K562 (cell line): ENCODE results near the gene ID1. TPM values are rescaled to one million over a fixed set of nuclear protein-coding genes. Genes with fewer than 3 reads are reported as not detected.

Experiments
- ARID1B ChIP-seq: fragments of 450-650 bp; IDR thresholded peaks from 2 replicates; pipeline ENCODE4 v1.6.1; 2016; ENCODE audit warnings: antibody characterized with exemption, mild to moderate bottlenecking, inconsistent platforms
- ATF1 ChIP-seq, 2 experiments: fragments of 450-650 bp in 1 of 2; IDR thresholded peaks; 2 replicates each; pipeline ENCODE4 v1.6.1; 2016; ENCODE audit warnings: missing compliant biosample characterization in 1 of 2, missing genetic modification characterization in 1 of 2
- BMI1 ChIP-seq: fragments of 150-350 bp; IDR thresholded peaks from 2 replicates; pipeline ENCODE4 v1.6.1; 2014; ENCODE audit warnings: low read length
- EGR1 ChIP-seq: fragments of 450-650 bp; conservative IDR thresholded peaks from 2 replicates; pipeline ENCODE4 v1.6.1; 2017; ENCODE audit warnings: mild to moderate bottlenecking
- ESRRA ChIP-seq: fragments of 450-650 bp; IDR thresholded peaks from 2 replicates; pipeline ENCODE4 v1.6.1; 2014; ENCODE audit warnings: low read depth, mild to moderate bottlenecking, moderate library complexity, borderline replicate concordance
- HDAC3 ChIP-seq: fragments of 450-650 bp; IDR thresholded peaks from 2 replicates; pipeline ENCODE4 v1.6.1; 2018; ENCODE audit warnings: borderline replicate concordance, mild to moderate bottlenecking, moderate library complexity; ENCODE audit not compliant: partially characterized antibody
- HDGF ChIP-seq: fragments of 450-650 bp; IDR thresholded peaks from 2 replicates; pipeline ENCODE4 v1.6.1; 2016
- MAZ ChIP-seq, 2 experiments: fragments of 450-650 bp in 1 of 2; sonication (generic) in 1 of 2; formaldehyde crosslinking; IDR thresholded peaks in 1 of 2; conservative IDR thresholded peaks in 1 of 2; 2 replicates each; pipeline versions ENCODE4 v1.4.0 to v1.5.0; 2020; ENCODE audit warnings: mild to moderate bottlenecking in 1 of 2, missing genetic modification reagents in 1 of 2
- NBN ChIP-seq: fragments of 450-650 bp; IDR thresholded peaks from 2 replicates; pipeline ENCODE4 v1.6.1; 2016; ENCODE audit warnings: low read depth, mild to moderate bottlenecking
- ZBTB7A ChIP-seq: IDR thresholded peaks from 2 replicates; pipeline ENCODE4 v1.6.1; 2011; ENCODE audit warnings: low read depth, mild to moderate bottlenecking, low read length, moderate library complexity, borderline replicate concordance; ENCODE audit not compliant: control insufficient read depth
- ZNF232 ChIP-seq: sonication (generic); formaldehyde crosslinking; IDR thresholded peaks from 2 replicates; pipeline ENCODE4 v1.8.0; 2022; ENCODE audit warnings: mild to moderate bottlenecking, missing genetic modification reagents
- polyA plus RNA-seq, 8 experiments: library from polyadenylated mRNA; depleted of rRNA in 4 of 8; stranded (reverse) in 5 of 8; unstranded in 3 of 8; fragments of >200 nt; fragmentation: Nextera tagmentation in 2 of 8; fragmentation: Illumina TruSeq in 1 of 8; extraction: Ambion mirVana in 2 of 8; extraction: Trizol in 1 of 8; gene quantifications; 2 replicates each; pipeline versions ENCODE4 v1.2.1 to v1.2.3, GENCODE V29; 2011 to 2014; ENCODE audit warnings: inconsistent platforms in 1 of 8, missing spikeins in 1 of 8
- total RNA-seq, 7 experiments: library from RNA; depleted of rRNA in 6 of 7; stranded (reverse); fragments of >200 nt in 6 of 7; fragmentation: Illumina TruSeq in 2 of 7; extraction: Trizol in 2 of 7; gene quantifications; 2 replicates each; pipeline versions ENCODE4 v1.2.1 to v1.2.3, GENCODE V29; 2011 to 2021; ENCODE audit warnings: low replicate concordance in 1 of 7
- TF ChIP-seq, protein P1 (sequence below): fragments of 450-650 bp; IDR thresholded peaks from 2 replicates; pipeline ENCODE4 v1.6.1; 2016; ENCODE audit warnings: antibody characterized with exemption
- TF ChIP-seq, protein P2 (sequence below): fragments of 250-450 bp; sonication (Bioruptor Pico); IDR thresholded peaks from 2 replicates; pipeline ENCODE4 v1.9.0; 2021; ENCODE audit warnings: mild to moderate bottlenecking, inconsistent platforms
- TF ChIP-seq, protein P3 (sequence below): sonication (generic); formaldehyde crosslinking; IDR thresholded peaks from 2 replicates; pipeline ENCODE4 v1.8.0; 2023; ENCODE audit warnings: mild to moderate bottlenecking, missing genetic modification reagents
- TF ChIP-seq, protein P4 (sequence below): fragments of 250-450 bp; sonication (Bioruptor Pico); IDR thresholded peaks from 2 replicates; pipeline ENCODE4 v1.6.1; 2021; ENCODE audit warnings: mild to moderate bottlenecking
- TF ChIP-seq, protein P5 (sequence below): fragments of 450-650 bp; IDR thresholded peaks from 2 replicates; pipeline ENCODE4 v1.6.1; 2016; ENCODE audit warnings: mild to moderate bottlenecking

ID1 gene
- total and polyA plus RNA-seq, 9 of the 15 experiments (the other 6 are each of a cell fraction or from before 2014, with no cell fraction given) = 1.4 to 358 (median 65.0) TPM

DNA sequence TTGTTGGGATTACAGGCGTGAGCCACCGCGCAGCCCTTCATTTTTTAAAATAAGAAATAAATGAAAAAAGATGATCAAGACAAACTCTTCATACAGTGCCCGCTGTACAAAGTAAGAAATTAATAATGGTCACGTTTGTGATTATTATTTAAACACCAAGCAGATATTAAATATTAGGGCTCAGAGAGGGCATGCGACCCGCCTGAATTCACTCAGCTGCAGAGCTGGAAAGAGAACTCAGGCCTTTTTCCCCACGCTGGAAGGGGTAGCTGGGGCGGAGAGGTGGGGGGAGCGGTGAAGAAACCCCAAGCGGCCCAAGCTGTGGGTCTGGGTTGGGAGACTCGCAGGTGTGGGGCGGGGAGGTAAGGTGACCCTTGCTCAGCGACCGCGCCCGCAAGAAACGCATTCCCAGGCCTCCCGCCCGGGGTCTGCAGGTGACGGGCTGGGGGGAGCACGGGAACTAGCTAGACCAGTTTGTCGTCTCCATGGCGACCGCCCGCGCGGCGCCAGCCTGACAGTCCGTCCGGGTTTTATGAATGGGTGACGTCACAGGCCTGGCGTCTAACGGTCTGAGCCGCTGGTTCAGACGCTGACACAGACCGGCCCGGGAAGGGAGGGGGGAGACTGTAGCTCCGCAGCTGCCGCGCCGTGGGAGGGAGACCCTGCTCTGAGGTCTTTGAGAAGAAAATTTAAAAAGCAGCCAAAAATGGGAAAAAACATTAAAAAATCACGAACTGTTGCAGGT lies 1.1 kb upstream of the ID1 start (continued):
- TF ChIP-seq NBN (peak; percentile 97), BMI1 (0 out of 2 replicates have a peak, but pooled peaks have one; percentile 64), ATF1 (CRISPR knock-in tag; IDR thresholded peaks at IDR 0.05) (peak; percentile 73), ATF1 (tag; IDR thresholded peaks at IDR 0.05) (peak; percentile 99), ZBTB7A (peak; percentile 97; the same call in 1 of the 2 replicates), MAZ (CRISPR knock-in tag; conservative IDR thresholded peaks at IDR 0.05 in 1 of 2, IDR thresholded peaks at IDR 0.05 in 1 of 2) (peak; percentile 63 to 88; a peak in 2 of 4 replicates), HDGF (0 out of 2 replicates have a peak, but pooled peaks have one; percentile 17), ZNF232 (CRISPR knock-in tag) (no peak), EGR1 (peak; percentile 53), ESRRA (peak; percentile 53; the same call in 1 of the 2 replicates), ARID1B (peak; percentile 61), HDAC3 (peak; percentile 36)
- TF ChIP-seq, protein P1, sequence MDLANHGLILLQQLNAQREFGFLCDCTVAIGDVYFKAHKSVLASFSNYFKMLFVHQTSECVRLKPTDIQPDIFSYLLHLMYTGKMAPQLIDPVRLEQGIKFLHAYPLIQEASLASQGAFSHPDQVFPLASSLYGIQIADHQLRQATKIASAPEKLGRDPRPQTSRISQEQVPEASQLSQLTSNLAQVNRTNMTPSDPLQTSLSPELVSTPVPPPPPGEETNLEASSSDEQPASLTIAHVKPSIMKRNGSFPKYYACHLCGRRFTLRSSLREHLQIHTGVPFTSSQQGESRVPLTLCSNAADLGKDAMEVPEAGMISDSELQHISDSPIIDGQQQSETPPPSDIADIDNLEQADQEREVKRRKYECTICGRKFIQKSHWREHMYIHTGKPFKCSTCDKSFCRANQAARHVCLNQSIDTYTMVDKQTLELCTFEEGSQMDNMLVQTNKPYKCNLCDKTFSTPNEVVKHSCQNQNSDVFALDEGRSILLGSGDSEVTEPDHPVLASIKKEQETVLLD = peak; percentile 9; the same call in 1 of the 2 replicates
- TF ChIP-seq, protein P2, sequence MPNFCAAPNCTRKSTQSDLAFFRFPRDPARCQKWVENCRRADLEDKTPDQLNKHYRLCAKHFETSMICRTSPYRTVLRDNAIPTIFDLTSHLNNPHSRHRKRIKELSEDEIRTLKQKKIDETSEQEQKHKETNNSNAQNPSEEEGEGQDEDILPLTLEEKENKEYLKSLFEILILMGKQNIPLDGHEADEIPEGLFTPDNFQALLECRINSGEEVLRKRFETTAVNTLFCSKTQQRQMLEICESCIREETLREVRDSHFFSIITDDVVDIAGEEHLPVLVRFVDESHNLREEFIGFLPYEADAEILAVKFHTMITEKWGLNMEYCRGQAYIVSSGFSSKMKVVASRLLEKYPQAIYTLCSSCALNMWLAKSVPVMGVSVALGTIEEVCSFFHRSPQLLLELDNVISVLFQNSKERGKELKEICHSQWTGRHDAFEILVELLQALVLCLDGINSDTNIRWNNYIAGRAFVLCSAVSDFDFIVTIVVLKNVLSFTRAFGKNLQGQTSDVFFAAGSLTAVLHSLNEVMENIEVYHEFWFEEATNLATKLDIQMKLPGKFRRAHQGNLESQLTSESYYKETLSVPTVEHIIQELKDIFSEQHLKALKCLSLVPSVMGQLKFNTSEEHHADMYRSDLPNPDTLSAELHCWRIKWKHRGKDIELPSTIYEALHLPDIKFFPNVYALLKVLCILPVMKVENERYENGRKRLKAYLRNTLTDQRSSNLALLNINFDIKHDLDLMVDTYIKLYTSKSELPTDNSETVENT = 0 out of 2 replicates have a peak, but pooled peaks have one; percentile 38
- TF ChIP-seq, protein P3, sequence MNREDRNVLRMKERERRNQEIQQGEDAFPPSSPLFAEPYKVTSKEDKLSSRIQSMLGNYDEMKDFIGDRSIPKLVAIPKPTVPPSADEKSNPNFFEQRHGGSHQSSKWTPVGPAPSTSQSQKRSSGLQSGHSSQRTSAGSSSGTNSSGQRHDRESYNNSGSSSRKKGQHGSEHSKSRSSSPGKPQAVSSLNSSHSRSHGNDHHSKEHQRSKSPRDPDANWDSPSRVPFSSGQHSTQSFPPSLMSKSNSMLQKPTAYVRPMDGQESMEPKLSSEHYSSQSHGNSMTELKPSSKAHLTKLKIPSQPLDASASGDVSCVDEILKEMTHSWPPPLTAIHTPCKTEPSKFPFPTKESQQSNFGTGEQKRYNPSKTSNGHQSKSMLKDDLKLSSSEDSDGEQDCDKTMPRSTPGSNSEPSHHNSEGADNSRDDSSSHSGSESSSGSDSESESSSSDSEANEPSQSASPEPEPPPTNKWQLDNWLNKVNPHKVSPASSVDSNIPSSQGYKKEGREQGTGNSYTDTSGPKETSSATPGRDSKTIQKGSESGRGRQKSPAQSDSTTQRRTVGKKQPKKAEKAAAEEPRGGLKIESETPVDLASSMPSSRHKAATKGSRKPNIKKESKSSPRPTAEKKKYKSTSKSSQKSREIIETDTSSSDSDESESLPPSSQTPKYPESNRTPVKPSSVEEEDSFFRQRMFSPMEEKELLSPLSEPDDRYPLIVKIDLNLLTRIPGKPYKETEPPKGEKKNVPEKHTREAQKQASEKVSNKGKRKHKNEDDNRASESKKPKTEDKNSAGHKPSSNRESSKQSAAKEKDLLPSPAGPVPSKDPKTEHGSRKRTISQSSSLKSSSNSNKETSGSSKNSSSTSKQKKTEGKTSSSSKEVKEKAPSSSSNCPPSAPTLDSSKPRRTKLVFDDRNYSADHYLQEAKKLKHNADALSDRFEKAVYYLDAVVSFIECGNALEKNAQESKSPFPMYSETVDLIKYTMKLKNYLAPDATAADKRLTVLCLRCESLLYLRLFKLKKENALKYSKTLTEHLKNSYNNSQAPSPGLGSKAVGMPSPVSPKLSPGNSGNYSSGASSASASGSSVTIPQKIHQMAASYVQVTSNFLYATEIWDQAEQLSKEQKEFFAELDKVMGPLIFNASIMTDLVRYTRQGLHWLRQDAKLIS (CRISPR knock-in tag) = 0 out of 2 replicates have a peak, but pooled peaks have one; percentile 74
- TF ChIP-seq, protein P4, sequence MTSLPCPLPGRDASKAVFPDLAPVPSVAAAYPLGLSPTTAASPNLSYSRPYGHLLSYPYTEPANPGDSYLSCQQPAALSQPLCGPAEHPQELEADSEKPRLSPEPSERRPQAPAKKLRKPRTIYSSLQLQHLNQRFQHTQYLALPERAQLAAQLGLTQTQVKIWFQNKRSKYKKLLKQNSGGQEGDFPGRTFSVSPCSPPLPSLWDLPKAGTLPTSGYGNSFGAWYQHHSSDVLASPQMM (CRISPR knock-in tag) = no peak
- TF ChIP-seq, protein P5, sequence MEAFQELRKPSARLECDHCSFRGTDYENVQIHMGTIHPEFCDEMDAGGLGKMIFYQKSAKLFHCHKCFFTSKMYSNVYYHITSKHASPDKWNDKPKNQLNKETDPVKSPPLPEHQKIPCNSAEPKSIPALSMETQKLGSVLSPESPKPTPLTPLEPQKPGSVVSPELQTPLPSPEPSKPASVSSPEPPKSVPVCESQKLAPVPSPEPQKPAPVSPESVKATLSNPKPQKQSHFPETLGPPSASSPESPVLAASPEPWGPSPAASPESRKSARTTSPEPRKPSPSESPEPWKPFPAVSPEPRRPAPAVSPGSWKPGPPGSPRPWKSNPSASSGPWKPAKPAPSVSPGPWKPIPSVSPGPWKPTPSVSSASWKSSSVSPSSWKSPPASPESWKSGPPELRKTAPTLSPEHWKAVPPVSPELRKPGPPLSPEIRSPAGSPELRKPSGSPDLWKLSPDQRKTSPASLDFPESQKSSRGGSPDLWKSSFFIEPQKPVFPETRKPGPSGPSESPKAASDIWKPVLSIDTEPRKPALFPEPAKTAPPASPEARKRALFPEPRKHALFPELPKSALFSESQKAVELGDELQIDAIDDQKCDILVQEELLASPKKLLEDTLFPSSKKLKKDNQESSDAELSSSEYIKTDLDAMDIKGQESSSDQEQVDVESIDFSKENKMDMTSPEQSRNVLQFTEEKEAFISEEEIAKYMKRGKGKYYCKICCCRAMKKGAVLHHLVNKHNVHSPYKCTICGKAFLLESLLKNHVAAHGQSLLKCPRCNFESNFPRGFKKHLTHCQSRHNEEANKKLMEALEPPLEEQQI = no peak
